GM19328 (cell line): ENCODE data around the gene FRRS1L.

Experiments
- ATAC-seq: cut with Tn5 transposase; IDR thresholded peaks from one replicate; pipeline ENCODE4 v1.9.1; 2021; ENCODE audit warnings: mild to moderate bottlenecking, moderate library complexity; ENCODE audit not compliant: unreplicated experiment

FRRS1L gene, protein sequence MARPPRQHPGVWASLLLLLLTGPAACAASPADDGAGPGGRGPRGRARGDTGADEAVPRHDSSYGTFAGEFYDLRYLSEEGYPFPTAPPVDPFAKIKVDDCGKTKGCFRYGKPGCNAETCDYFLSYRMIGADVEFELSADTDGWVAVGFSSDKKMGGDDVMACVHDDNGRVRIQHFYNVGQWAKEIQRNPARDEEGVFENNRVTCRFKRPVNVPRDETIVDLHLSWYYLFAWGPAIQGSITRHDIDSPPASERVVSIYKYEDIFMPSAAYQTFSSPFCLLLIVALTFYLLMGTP

DNA sequence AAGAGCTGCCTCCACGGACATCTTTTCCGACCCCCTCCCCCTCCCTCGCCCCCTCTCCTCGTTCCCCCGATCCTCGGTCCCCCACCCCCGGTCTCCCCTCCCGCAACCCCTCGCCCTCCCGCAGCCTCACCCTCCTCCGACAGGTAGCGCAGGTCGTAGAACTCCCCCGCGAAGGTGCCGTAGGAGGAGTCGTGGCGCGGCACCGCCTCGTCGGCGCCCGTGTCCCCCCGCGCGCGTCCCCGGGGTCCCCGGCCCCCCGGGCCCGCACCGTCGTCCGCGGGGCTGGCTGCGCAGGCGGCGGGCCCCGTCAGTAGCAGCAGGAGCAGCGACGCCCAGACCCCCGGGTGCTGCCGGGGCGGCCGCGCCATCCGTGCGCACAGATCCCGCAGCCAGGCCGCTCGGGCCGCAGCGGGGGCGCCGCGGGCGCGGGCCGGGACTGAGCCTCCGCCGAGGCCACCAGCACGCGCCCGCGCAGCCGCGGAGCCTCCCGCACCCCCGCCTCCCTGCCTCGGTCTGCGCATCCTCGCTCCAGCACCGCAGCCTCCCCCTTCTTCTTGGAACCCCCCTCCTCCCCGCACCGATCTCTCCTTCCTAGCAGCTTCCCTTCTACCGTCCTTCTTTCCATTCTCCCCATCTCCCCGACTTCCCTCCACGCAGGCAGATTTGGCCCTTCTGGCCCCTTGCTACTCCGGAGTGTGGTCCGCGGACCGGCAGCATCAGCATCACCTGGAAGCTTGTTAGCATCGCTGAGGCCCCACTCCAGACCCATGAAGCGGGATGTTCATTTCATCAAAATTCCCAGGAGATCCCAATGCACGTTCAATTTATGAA, at the start of gene FRRS1L:
Gene FRRS1L, minus strand, starts transcription at position 479 of the 831 bp plus-strand sequence. Its CDS starts 111 bp downstream, at position 368.
- ATAC-seq: no peak

DNA sequence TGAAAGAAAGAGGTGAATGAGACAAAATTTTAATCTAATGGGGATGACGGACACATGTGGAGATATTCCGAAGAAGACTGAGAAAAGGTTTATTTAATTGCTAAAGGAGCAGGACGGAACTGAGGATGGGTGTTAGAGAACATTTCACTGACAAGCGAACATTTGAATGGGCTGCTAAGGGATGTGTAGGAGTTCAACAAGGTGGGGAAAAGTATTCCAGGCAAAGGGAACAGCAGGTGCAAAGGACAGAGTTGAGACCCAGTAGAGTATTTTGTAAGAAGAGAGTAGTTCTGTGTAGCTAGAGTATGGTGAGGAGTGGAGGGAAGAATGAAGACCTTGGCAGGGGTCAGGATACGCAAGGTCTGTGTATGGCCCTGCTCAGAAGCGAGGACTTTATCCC, 47.4 kb upstream of the FRRS1L start:
- ATAC-seq: no peak

DNA sequence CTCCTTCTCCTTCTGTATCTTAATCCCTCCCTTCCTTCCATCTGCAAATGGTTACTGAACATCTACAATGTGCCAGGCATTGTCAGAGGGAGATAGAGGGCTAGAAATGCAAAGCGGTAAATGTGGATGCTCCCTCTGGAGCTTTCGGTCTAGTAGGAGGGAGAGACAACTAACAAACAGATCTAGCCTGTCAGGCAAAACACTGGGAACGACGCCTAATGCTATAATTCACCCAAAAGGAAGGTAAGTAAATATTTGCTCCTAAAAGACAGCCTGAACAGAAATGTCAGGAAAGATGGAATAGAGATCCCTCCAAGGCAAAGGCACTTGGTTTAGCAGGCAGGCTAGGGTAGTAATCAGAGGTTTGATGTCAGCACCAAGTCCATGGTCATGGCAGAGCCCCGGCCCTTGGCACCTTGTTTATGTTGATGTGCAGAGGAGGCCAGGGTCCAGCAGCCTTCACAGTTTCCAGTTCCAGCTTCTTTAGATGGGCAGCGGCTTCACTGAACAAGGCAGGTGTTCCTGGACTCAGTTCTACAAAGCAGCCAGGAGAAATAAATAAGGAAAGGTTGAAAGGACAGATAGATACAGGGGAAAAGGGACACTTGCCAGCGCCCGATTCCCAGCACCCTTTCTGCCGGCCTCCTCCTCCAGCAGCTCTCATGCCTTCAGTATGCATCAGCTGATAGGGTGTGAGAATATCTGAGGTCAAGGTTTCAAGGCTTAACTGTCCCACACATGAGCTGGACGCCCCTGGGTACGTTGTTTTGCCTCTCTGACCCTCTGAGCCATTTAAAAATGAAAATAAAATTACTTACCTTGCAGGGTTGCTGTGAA, 46.5 kb upstream of the FRRS1L start:
- ATAC-seq: no peak

DNA sequence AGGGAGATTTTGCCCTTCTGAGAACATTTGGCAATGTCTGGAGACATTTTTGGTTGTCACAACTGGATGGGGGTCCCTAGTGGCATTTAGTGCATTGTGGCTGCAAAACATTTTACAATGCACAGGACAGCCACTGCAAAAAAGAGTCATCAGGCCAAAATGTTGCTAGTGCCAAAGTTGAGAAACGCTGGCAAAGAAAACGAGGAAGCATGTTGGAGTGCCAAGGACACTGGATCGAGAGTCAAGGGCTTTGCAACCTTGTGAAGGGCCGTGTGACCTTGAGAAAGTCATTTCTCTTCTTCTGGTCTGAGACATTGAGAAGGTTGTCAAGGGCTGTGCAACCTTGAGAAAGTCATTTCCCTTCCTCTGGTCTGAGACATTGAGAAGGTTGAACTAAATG, 45.7 kb upstream of the FRRS1L start:
- no peak for ATAC-seq

DNA sequence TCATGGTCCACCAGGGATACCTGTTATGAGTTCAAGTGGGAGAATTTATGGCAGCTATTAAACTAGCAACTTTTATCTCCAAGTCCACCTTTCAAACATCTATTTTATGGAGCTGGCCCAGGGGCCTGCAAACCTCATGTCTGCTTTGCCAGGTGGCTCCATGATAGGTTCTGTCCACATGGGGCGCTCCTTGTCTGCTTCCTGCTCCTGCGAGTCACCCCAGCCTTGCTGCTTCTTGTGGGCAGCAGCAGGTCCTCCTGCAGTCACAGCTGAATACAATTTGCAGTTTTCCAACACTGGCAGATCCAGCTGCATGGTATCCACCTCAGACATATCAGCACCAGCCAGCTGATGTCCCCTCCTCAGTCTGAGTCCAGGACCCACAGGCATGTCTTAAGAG, 39.6 kb upstream of the FRRS1L start:
- no peak for ATAC-seq

DNA sequence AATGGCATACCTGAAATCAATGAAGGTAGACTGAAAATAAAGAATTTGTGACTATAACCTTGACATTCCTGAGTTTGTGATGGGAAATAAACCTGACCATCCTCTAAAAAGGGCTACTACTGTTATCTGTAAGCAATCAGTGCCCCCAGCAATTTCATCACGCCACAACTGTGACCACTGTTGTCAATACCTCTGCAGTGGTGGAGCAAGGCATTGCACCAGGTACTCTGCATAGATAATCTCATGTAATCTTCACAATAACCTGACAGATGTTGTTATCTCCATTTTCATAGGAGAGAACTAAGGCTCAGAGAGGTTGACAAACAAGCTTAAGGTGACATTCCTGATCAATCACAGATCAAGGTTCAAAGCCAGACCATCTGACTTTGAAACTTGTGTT, 38.5 kb upstream of the FRRS1L start:
- no peak for ATAC-seq

DNA sequence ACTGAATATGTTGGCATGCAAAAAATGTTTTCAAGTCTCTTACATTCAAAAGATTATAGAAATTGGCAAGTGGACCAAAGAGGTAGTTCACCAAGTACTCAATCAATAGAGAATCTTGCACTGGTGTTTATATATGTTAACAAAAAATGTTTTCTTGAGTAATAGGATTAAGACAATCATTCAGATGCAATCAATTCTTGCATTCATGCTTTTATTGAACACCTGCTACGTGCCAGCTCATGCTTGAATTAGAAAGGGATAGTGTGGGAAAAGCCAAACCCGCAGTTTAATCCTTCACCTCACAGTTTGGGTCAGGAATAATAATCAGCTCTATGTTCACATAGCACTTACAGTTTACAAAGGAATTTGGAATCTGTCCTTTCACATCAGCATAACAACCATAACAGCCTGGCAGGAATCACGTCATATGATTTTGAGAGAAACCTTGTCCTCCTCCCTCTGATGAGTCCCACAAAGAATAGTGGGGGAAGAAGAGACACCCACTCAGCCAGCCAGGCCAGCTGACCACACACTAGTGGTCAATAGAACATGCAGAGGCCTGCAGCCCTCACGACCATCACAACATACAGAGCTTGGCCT, 36.8 kb upstream of the FRRS1L start:
- no peak for ATAC-seq

DNA sequence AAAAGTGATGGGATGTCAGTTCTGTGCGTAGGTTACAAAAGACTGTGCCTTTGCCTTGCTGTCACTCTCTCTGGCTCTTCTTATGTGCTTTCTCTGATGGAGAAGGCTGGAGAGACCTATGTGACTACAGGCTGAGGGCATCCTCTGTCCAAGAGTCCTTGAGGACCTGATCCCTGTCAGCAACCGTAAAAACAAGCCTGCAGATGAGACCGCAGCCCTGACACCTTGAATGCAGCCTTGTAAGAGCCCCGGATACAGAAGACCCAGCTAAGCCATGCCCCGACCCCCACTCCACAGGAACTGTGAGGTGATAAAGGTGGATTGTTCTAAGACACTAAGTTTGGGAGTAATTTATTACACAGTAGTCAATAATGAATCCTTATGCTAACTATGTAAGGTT, 32.6 kb upstream of the FRRS1L start:
- no peak for ATAC-seq

DNA sequence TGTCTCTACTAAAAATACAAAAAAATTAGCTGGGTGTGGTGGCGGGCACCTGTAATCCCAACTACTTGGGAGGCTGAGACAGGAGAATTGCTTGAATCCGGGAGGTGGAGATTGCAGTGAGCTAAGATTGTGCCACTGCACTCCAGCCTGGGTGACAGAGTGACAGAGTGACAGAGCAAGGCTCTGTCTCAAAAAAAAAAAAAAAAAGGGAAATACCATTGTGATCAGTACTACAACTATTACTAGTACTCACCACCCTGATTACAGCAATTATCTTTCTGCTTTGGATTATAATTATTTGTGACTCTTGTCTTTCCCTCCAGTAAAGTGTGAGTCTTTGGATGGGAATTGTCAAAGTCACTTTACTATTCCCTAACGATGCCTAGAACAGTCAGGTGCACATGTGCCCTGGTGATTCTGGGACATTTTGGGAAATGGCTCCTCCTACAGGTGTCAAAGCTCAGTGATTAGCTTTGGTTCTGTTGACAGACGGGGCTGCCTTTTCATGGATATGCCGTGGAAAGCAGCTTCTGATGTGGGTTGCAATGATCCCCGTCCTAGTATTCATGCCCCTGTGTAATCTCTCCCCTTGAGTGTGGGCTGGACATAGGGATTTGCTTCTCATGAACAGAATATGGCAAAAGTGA, 31.8 kb upstream of the FRRS1L start:
- ATAC-seq: no peak

DNA sequence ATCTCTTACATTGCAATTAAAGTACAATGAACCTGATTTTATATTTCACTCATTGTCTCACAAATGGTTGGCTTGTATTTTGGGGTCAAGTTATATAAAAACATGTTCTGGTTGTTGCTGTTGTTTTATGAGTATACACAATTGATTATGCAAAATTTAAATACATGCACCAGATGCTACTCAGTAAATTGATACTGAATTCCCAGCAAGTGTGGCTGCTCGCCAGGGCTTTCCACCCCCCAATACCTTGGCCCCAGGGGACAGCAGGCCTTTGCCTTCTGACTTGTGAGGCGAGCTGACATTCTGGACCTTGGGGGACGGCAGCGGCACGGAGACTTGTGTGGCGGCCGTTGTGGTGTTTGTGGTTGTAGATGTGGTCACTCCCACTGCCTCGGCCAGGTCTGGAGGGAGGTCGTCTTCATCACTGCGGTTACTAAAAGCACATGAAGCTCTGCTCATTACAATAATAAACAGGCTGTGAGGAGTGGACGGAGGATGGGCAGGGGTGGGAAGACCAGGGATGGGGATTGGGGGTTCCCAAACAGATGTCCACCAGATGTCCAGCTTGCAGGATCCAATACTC, 27.0 kb upstream of the FRRS1L start:
- ATAC-seq: no peak

DNA sequence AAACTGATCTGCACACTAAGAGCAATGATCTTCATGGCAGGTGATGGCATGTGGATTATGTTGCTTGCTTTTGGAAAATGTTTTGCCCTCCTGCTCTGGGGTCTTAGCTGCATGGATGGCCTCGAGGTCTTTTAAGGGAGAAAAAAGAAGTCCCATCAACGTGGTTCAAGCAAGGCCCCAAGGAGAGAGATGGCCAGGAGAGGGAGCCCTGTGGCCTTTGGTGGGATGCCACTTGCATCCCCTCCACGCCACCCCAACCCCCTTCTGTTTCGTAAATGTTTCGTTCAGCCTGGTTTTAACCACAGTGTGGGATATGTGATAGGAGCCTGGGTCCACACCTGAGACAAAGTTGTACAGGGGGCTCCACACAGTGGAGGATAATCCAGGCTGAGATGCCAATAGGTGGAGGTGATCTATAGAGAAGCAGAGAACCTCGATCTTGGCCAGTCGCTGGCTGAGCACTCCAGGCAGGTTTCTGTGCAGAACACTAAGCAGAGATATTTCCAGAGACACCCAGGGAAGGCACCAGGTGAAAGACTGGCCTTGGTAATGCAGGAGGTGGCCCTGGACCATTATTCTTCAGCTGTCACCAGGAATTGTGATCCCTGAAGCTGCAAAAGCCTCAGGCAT, 25.8 kb upstream of the FRRS1L start:
- no peak for ATAC-seq

DNA sequence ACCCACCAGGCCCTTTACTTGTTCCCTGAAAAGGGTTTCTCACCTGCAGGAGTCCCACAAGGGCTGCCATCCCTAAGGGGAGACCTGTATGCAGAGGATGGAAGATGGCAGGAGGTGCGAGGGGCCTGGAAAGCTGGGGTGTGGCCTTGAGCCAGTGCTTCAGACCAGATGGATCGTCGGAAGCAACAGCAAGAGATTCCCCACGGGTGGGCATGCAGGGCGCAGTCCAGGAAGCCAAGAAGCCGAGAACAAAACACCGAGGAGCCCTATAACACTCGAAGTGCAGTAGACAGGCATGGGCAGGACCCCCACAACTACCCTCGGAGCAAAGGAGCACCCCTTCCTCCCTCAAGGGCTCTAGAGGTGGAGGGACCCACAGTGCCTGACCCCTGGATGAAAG, 24.7 kb upstream of the FRRS1L start:
- ATAC-seq: no peak

DNA sequence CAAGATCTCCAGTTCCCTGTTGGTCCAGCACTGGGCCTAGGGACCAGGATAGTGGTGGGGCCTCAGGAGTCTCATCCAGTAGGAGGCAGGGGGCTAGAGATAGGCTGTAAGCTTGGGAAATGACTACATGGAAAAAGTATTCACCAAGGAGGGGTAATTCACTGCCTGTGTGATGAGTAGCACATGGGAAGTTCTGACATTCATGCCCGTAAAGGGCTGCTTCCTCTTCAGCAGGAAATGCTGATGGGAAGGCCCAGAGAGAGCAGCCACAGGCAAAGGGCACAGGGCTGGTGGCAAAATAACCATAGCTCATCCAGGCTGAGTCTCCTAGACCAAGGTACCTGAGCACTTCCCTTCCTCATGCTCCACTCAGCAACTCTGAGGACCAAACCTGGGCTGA, 23.1 kb upstream of the FRRS1L start:
- ATAC-seq: no peak

DNA sequence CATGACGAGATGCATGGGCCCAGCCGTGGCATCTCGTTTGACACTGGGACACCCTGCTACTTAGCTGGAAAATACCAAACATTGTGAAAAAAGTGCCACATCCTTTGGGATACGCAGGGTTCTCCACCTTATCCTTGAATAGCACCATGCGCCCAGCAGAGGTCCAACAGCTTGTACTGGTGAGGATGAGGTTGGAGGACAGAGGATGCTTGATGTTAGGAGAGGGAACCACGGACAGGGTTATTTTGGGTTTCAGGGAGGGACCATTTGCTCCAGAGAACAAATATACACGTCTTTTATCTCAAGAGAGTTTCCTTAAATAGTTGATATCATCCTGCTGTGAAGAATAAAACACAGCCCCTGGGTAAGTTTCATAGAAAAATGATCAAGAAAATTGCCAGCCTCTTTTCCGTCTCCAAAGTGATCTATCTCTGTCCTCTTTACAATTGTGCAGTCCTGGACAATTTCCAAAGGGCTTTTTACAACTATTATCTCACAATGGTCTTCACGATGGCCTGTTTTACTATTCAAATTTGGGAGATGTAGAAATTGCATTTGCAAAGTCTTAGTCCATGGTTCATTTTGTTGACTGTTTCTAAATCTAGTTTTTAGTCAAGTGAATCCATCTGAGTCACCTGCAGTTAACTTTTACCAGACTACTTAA, 19.9 kb upstream of the FRRS1L start:
- ATAC-seq: no peak

DNA sequence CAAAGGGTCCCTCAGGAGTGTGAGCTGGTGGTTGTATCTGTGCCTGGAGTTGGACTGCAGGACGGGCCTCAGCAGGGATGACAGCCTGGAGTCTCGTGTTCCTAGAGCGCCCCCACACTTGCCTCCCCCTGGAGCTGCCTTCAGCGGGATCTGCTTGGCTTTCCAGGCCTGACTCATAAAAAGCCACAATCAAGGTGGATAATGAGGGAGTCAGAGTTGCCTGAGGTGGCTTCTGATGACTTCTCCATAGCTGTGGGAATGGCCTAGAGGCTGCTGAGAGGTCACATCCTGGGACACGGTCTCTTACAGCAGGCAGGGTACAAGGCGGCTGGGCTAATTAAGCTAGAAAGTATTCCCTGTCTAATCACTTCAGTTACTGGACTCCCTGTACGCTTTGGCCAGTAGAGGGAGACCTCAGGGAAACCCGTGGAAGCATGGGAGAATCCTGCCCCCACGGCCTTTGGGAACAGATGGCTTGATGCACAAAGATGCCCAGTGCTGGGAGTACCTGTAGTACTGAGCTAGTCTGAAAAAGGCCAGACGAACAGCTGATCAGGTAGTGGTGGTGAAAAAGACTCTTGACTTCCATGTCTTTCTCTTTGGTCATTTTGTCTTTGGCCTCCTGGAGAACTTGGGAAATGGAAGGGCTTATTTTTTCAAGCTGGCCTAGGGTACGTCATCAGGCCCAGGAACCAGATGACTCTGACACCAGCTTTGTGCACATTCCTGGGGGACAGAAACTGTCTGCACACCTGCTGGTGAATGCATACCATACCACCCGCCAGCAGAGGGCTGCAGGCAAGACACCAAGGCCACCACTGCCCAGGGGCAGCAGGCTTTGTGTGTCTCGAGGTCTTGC, 16.1 kb upstream of the FRRS1L start:
- no peak for ATAC-seq

DNA sequence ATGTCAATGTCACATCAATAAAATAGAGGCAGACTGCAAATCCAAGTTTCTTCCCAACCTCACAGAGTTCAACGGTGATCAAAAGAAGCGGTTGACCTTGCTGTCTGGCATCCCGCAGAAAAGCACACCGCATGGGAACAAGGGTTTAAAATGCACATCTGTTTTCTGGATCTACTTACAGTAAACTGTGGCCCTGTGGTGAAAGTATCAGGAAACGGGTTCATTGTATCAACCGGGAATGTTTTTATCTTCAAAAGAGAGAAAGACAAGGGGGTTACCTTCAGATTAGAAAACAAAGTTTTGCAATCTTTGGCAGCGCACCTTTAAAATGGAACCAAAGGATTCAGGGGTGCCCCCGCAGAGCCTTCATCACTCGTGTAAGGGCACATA, 15.5 kb upstream of the FRRS1L start:
- no peak for ATAC-seq

DNA sequence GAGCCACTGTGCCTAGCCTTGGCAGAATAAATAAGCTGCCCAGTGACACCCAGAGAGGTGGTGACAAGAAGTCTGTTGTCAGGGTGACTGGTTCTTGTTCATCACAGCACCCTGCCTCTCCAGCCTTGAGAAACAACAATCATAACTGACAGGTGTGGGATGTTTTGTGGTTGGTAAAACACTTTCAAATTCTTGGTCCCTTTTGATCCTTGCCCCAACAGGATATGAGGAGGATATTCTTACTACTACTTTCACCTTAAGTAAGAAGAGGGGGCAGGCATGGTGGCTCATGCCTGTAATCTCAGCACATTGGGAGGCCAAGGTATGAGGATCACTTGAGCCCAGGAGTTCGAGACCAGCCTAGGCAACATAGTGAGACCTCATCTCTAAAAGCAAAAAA, 14.2 kb upstream of the FRRS1L start:
- ATAC-seq: no peak

DNA sequence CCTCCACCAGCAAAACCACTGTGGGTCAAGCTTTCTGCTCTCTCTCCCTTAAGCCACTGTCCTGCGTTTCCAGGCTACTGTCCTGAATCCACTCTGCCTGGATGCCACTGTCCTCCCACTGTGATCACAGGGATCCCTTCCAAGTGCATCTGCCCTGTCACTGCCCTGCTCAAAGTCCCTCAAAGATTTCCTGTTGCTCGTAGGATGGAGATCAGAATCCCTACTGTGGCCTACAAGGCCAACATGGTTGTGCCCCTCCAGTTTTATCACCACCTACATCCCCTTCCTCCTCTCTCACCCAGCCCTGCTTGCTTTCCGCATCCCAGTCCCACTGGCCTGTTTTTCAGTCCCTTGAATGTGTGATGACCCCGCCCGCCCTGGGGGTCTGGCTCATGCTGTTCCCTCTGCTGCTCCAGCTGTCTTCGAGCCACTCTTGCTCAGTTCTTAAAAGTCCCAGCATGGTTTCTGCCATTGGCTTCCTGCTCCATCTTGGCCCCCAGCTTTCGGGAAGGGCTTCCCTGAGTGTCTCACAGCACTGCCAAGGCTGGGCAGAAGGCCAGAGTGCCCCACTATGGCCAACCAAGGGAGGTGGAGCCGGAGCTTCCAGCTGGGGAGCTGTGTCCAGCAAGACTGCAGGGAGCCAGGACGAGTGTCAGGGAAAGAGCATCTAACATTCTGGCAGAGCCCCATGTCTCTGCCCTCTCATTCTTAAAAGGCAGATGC, 12.9 kb upstream of the FRRS1L start:
- ATAC-seq: no peak
